Raji (cell line): ENCODE data around the gene RIMKLA.

Experiments
- POLR2A ChIP-seq: IDR thresholded peaks from 2 replicates; pipeline ENCODE4 v1.6.1; 2011; ENCODE audit warnings: low read depth, low read length, control low read depth; ENCODE audit not compliant: insufficient read depth

The RIMKLA gene

DNA sequence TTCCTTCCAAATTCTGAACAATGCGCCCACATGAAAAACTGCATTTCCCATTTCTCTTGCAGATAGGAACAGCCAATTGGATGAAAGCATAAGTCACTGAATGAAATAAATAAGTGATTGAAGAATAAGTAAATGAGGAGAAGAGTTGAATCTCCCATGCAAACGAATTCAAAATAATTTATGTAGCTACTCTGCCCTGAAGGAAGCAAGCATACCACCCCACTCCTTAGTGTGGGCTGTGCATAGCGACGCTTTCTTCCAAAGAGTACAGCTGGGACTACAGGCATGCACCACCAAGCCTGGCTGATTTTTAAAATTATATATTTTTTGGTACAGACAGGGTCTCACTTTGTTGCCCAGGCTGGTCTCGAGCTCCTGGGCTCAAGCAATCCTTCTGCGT is 16.5 kb upstream of the RIMKLA start:
- no peak for TF ChIP-seq POLR2A

GRCh38 chr1:42364542-42364941 is 16.1 kb upstream of the RIMKLA start:
- TF ChIP-seq POLR2A = no peak

DNA sequence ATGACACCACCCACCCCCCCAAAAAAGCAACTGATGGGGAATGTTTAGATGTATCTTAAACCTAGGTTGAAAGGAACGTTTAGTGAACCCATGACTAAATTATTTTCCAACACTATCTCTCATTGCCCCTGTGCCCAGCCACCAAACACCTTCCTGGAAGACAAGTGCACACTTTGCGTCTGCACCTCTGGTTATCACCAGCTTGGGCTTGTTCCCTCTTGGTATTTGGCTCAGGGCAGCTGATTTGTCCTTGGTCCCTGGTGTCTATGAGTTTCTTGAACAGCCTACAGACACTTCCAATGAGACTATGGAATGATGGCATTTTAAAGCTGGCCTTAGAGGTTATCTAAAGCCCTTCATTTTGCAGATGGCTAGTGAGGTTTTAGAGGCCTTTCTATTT is 15.5 kb upstream of the RIMKLA start:
- TF ChIP-seq POLR2A = no peak

- no peak for TF ChIP-seq POLR2A
These were observed 12.3 kb upstream of the RIMKLA start for GRCh38 chr1:42368096-42368795.

- no peak for TF ChIP-seq POLR2A
These were observed 11.1 kb upstream of the RIMKLA start for GRCh38 chr1:42369471-42369870.

- TF ChIP-seq POLR2A = no peak
These were observed 9.6 kb upstream of the RIMKLA start for GRCh38 chr1:42370876-42371549.

GRCh38 chr1:42372796-42373195 is 7.8 kb upstream of the RIMKLA start:
- TF ChIP-seq POLR2A = no peak

DNA sequence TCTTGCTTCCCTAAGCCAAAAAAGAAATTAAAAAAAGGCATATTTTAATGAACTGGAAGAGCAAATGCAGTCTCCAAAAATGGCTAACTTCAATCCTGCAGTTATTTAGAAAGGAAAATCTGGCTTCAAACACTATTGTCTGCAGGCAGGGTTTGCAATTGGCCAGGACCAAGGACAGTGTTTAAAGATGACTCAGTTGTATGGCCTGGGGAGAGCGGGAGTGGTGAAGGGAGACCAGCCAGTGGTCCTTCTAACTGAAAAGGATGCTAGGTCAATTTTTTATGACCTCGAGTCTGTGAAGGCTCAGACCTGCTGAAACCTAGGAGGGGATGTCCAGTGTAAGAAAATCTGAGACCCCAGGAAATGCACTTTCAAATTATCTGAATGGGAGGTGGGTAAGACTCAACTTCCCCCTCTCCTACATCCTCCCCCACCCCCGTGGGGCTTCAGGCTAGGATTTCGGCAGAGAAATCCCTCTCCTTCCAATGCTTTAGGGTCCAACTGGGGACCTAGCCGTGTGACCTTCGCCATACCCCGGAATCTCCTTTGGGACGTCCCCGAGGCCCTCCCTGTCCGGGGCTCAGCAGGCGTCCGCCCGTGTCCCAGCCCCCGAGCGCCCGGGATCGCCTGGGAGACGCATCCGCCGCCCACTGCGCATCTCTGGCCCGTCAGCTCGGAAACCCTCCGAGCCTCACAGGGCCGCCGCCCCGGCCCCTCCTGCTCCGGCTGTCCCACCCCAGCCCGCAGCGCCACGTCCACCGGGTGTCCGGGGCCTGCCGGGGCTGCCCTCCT is 602 bp upstream of the RIMKLA start:
- no peak for TF ChIP-seq POLR2A

DNA sequence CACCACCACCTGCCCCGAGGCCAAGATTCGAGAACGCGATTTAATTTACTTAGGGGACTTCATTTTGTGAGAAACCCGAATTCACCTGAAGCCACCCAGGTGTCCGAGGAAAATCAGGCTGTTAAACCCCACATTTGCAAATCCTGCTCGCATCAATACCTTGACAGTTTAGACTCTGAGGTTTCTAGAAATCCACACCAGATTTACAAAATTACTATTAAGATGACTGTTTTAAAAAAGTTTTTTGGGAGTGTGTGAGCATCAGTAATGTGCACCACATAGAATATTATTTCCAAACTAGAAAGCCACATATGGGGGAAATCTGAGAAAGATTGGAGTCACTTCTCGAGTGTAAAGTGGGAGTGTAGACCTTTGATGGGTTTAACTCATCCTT is 685 bp downstream of the RIMKLA start:
- no peak for TF ChIP-seq POLR2A

DNA sequence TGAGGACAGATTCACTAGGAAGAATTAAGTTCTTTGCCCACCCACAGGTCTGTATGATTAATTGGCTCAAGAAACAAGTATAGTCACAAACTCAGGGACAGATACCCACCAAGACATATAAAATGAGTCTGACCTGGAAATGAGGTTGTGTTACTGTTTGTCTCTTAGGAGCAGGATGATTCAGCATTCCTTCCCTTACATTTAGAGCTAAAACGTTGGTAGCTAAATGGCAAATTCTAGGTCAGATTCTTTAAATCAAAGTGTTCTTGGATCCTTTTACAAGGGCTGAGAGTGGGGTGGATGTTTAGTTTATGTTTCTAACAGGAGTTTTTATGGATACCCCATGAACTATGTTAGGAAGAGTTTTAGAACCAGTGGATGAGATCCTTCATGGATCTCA is 4.7 kb downstream of the RIMKLA start:
- no peak for TF ChIP-seq POLR2A

DNA sequence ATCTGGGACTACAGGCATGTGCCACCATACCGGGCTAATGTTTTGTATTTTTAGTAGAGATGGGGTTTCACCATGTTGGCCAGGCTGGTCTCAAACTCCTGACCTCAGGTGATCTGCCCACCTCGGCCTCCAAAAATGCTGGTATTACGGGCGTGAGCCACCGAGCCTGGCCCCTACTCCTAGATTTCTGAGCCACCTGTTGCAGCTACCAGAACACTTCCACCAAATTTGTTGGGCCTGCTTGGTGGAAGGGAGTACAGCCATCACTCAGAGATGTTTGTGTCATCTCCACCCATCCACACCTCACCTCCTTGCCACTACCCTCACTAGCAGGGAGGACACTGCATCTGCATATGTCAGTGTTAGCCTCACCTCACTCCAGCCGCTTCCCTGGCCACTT is 5.5 kb downstream of the RIMKLA start:
- TF ChIP-seq POLR2A = no peak

GRCh38 chr1:42392255-42392654 is 11.7 kb downstream of the RIMKLA start:
- TF ChIP-seq POLR2A = no peak

- TF ChIP-seq POLR2A = no peak
These were observed 12.6 kb downstream of the RIMKLA start for GRCh38 chr1:42392967-42393848.

- no peak for TF ChIP-seq POLR2A
These were observed 18.9 kb downstream of the RIMKLA start for GRCh38 chr1:42399315-42400100.
